HG03442 (cell line): Measurements from ENCODE around the gene MVP.
"Not testable (repeated sequence)": the region's sequence is repeated elsewhere in the genome, so short reads cannot be mapped to it uniquely, and the experiment has no call there.

Experiments used
- ATAC-seq: cut with Tn5 transposase; IDR thresholded peaks from one replicate; pipeline ENCODE4 v1.9.1; 2021; ENCODE audit warnings: mild to moderate bottlenecking, moderate library complexity; ENCODE audit not compliant: unreplicated experiment

Gene MVP

DNA sequence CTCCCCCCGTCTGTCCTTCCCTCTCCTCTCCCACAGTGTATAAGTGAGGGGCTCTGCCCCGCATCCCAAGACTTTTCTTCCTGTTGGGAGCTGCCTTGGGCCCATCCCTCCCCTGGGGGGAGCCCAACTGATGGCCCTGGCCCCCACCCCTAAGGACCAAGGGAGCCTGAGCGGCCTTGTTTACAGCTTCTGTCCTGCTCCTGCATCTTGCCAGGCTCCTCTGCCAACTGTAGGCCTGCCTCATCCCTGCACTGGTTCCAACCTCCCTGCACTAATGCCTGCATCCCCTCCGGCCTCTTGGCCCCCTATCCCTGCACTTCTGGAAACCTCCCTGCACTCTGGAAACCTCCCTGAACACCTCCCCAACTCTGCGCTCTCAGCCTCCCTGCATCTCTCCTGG, 5.7 kb upstream of the MVP start:
- no peak for ATAC-seq

GRCh38 chr16:29815032-29815721, 5.1 kb upstream of the MVP start:
- ATAC-seq, result no peak

DNA sequence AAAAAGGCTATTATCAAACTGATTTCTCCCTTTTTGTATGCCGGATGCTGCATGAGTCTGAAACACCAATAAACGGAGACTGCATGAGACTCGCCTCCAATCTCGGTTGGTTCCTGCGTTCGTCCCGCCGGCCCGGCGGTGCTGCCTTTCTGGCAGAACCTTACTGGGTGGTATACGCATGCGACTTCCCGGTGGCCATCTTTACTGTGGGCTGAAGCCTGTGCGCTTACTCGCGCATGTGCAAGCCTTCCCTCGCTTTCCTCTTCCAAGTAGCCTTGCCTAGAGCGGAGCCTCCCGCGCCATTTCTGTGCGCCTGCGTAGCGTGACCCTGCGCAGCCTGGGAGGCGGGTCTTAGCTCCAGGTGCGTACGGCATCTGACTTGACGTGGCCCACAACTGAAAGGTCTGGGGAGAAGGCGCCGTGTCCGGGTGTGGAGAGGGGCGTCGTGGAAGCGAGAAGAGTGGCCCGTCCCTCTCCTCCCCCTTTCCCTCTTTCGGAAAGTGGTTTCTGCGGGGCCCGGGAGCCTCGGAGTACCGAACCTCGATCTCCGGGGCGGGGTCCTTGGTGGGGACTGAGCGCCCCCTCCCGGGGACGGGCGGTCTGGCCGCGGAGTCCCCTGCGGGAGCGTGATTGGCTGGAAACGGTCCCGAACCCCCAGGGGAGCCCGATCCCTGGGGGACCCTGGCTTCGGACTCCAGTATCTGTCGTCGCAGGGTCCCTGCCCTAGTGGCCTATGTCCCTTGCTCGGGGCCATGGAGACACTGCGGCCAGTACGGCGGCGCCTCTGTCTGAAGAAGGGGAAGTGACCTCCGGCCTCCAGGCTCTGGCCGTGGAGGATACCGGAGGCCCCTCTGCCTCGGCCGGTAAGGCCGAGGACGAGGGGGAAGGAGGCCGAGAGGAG, 4.2 kb upstream of the MVP start, which contains the start of gene PAGR1:
Gene PAGR1 (plus strand): TSS at position 360 of the 901 bp plus-strand sequence. CDS start 374 bp downstream, at position 734.
- peak; percentile 47 for ATAC-seq

DNA sequence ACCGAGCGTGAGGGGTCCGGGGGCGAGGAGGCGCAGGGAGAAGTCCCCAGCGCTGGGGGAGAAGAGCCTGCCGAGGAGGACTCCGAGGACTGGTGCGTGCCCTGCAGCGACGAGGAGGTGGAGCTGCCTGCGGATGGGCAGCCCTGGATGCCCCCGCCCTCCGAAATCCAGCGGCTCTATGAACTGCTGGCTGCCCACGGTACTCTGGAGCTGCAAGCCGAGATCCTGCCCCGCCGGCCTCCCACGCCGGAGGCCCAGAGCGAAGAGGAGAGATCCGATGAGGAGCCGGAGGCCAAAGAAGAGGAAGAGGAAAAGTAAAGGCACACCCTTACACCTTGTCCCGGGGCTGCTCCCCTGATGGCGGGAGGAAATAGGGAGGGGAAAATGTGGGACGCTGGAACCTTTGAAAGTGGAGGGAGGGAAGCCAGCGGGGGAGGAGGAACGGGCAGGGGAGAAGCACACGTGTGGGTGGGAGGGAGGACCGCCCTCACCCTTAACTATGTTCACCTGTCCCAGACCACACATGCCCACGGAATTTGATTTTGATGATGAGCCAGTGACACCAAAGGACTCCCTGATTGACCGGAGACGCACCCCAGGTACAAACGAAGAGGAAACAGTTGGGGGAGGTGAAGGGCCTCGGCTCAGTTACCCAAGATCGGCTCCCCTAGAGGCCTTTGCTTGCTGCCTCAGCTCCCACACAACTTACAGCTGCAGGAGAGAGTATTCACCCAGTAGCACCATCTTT, 3.4 kb upstream of the MVP start:
- ATAC-seq, result peak; percentile 18

GRCh38 chr16:29818082-29818481, 2.2 kb upstream of the MVP start:
- ATAC-seq, result no peak

- ATAC-seq, result no peak
Measured at GRCh38 chr16:29819506-29819905, 756 bp upstream of the MVP start.

DNA sequence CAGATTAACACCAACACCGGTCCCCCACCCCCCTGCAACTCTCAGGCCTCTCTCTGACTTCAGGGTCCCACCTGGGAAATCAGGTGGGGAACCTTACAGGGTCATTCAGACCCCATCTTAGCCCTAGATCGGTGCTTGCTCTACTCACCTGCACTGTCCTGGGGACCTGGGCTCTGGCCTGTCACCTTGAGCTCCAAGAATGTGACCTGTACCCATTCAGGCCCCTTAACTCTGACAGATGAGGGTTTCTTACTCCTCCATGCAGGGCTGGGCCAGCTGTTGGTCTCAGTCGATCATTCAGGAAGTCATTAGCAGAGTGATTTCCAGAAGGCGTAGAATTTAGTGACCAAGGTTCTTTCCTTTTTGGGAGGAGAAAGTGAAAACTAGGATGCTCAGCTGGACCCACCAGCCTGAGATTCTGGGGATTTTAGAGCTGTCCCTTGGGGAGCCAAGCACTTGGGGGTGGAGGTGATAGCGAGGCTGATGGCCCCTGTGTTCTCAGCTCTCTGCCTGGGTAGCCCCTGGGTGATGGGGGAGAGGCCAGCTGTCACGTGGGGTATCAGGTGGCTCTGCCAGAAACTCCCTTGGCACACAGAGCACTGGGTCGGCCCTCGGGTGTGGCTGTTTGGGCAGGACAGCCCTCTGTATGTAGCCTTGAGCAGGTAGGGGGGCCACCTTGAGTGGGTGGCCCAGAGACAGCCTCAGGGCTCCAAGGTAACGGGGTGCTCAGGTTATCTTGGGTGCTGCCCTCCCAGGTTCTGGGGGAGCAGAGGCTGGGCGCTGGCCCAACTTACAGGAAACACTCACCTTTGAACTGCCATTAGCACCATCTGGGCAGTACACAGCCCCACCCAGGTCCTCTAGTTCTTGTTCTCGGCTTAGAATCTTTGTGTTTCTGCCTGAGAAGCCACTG, 724 bp downstream of the MVP start:
- no peak for ATAC-seq

DNA sequence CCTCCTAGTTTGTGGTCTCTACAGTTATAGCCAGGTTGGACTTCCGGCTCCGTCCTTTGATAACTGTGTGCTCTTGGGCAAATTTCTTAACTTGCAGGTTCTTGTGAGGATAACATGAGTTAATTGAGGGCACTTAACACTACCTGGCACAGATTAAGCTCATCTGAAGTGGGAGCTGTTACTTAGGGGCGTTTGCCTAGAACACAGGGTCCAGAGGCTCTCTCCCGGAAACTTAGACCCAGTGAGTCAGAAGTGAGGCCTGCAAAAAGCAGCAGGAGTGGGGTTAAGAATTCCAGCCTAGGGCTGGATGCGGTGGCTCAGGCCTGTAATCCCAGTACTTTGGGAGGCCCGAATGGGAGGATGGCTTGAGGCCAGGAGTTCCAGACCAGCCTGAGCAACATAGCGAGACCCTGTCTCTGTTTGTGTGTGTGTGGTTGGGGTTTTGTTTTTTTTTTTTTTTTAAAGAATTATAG, 1.4 kb downstream of the MVP start:
- no peak for ATAC-seq

GRCh38 chr16:29824589-29825144, 4.4 kb downstream of the MVP start:
- no peak for ATAC-seq

GRCh38 chr16:29825145-29826044, 5.1 kb downstream of the MVP start:
- ATAC-seq, result no peak

- no peak for ATAC-seq
Measured at GRCh38 chr16:29826342-29826695, 6.1 kb downstream of the MVP start.

- ATAC-seq, result no peak
Measured at GRCh38 chr16:29830774-29831173, 10.5 kb downstream of the MVP start.

DNA sequence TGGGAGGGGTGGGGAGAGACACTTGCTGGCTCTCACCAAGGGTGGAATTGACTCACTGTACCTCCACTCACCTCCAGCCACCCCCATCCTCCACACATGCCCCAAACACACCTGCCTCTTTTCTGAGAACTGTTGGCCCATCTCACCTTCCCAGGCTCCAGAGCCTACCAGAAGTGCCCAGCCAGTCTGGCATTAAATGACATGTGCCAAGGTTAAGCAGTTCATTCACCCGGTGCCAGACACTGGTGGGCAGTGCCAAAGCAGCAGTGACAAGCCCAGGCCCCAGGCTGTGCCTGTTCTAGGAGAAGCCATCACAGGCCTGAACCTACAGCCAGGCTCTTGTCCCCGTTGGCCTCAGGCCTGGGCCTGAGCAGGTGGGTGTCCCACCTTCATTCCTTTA, 11.2 kb downstream of the MVP start:
- ATAC-seq, result no peak

DNA sequence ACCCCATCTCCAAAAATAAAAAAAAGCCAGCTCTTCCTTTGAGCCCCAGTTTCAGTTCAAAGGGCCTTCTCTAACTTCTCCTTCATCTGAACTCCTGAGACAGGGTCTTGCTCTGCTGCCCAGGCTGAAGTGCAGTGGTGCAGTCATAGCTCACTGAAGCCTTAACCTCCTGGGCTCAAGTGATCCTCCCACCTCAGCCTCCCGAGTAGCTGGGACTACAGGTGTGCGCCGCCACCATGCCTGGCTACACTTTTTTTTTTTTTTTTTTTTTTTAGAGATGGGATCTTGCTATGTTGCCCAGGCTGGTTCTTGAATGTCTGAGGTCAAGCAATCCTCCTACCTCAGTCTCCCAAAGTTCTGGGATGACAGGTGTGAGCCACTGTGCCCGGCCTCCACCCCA, 13.0 kb downstream of the MVP start:
- not testable (repeated sequence) for ATAC-seq

- ATAC-seq, result no peak
Measured at GRCh38 chr16:29834079-29834478, 13.8 kb downstream of the MVP start.

- no peak for ATAC-seq
Measured at GRCh38 chr16:29835926-29836325, 15.7 kb downstream of the MVP start.

GRCh38 chr16:29836623-29837022, 16.4 kb downstream of the MVP start:
- no peak for ATAC-seq

DNA sequence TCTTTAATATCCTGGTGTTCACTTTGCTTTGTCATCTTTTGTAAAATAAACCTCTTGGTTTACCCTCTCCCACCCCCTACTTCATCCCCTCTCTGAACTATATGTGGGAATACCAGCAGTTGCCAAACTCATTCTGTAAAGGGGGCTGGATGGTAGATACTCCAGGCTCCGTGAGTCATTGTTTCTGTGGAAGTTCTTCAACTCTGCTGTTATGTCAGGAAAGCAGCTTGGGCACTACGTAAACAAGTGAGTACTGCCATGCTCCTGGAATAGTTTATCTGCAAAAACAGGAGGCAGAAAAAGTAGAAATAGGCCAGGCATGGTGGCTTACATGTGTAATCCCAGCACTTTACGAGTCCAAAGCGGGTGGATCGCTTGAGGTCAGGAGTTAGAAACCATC, 17.6 kb downstream of the MVP start:
- no peak for ATAC-seq

DNA sequence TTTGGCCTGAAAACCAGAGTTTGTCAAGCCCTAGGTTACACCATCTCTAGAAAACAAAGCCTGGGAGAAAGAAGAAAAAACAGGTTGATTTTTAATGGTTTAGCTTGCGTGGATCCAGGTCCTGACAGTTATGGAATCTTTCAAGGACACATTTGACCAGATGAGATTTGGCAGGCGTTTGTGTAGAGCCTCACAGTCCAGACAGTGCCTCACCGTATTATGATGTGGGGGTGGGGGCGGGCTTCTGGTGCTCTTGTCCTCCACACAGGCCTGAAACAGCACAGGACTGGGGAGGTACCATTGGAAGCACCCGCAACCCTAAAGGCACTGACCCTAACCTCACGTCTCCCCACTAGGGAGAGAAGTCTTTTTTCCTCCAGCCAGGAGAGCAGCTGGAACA, 19.6 kb downstream of the MVP start:
- ATAC-seq, result no peak
